GM12878 (cell line): Measurements from ENCODE around the gene KRTAP19-2. TPM values are rescaled to one million over a fixed set of nuclear protein-coding genes. Genes with fewer than 3 reads are reported as not detected.

Source experiments
- ATAC-seq: fragments of 200-7000 bp; cut with Tn5 transposase; 3 replicates; pipeline ENCODE4 v1.9.1; 2020; ENCODE audit warnings: mild to moderate bottlenecking, moderate library complexity
- BruUV-seq: library from RNA; stranded (reverse); fragments of 400-500 nt; replicated peaks from 2 replicates; lab custom pipeline; 2021; lab: Mats Ljungman, UMichigan
- CTCF ChIA-PET: fragments of 300-600 bp; sonication (Branson Sonifier 250); formaldehyde crosslinking; extraction: SDS; loops from one replicate; lab custom pipeline; 2021; ENCODE audit warnings: inconsistent platforms; lab: Yijun Ruan, JAX
- POLR2A ChIA-PET: fragments of 350-600 bp; formaldehyde crosslinking; extraction: SDS; loops from one replicate; lab custom pipeline; 2021; ENCODE audit warnings: inconsistent platforms; lab: Charles Lee
- RAD21 ChIA-PET: fragments of 300-600 bp; sonication (Branson Sonifier 250); formaldehyde crosslinking; loops from one replicate; lab custom pipeline; 2023; ENCODE audit warnings: antibody characterized with exemption; ENCODE audit not compliant: unreplicated experiment; lab: Charles Lee
- SMC1A ChIA-PET: fragments of 300-600 bp; sonication (Branson Sonifier 250); formaldehyde crosslinking; loops from one replicate; lab custom pipeline; 2023; ENCODE audit not compliant: unreplicated experiment, uncharacterized antibody; lab: Charles Lee
- DNase-seq: peaks from one replicate; pipeline ENCODE4 v3.0.0-alpha.2; 2011; ENCODE audit warnings: low read depth, low spot score
- FAIRE-seq: peaks from 3 replicates; lab custom pipeline; 2011; peaks lifted over from hg19 to GRCh38; lab: Jason Lieb, UNC
- H2AFZ ChIP-seq: 2 replicates; pipeline ENCODE4 v1.6.0; 2011; ENCODE audit warnings: low read depth, low read length, control low read depth; ENCODE audit not compliant: control insufficient read depth
- H3K27ac ChIP-seq: 2 replicates; pipeline ENCODE4 v1.5.1; 2011; ENCODE audit warnings: control low read depth; ENCODE audit not compliant: control insufficient read depth, insufficient read depth
- H3K27me3 ChIP-seq, 2 experiments: replicated peaks in 1 of 2; 2 replicates each; pipeline versions ENCODE4 v1.6.0 to v1.6.1; 2011; ENCODE audit warnings: low read length in 1 of 2; ENCODE audit not compliant: control insufficient read depth in 2 of 2, insufficient read depth in 2 of 2
- H3K36me3 ChIP-seq, 2 experiments: 2 replicates each; pipeline ENCODE4 v1.5.1; 2011; ENCODE audit warnings: low read length in 1 of 2; ENCODE audit not compliant: control insufficient read depth in 2 of 2, insufficient read depth in 2 of 2
- H3K4me1 ChIP-seq: 2 replicates; pipeline ENCODE4 v1.6.1; 2011; ENCODE audit warnings: mild to moderate bottlenecking, low read length, moderate library complexity, mixed read lengths; ENCODE audit not compliant: control insufficient read depth, insufficient read depth
- H3K4me2 ChIP-seq: 2 replicates; pipeline ENCODE4 v1.6.0; 2011; ENCODE audit warnings: control low read depth; ENCODE audit not compliant: control insufficient read depth, insufficient read depth
- H3K4me3 ChIP-seq: fragments of 200-600 bp; sonication (generic); 2 replicates; pipeline ENCODE4 v1.5.1; 2016
- H3K79me2 ChIP-seq: 2 replicates; pipeline ENCODE4 v1.6.0; 2011; ENCODE audit warnings: low read length; ENCODE audit not compliant: control insufficient read depth, insufficient read depth
- H3K9ac ChIP-seq: 2 replicates; pipeline ENCODE4 v1.8.0; 2011; ENCODE audit warnings: low read length, control low read depth, mixed read lengths; ENCODE audit not compliant: control insufficient read depth, insufficient read depth
- H3K9me3 ChIP-seq: replicated peaks from 3 replicates; pipeline ENCODE4 v1.5.1; 2011; ENCODE audit warnings: mild to moderate bottlenecking, low read length; ENCODE audit not compliant: control insufficient read depth, insufficient read depth
- H4K20me1 ChIP-seq: 2 replicates; pipeline ENCODE4 v1.6.0; 2011; ENCODE audit not compliant: control insufficient read depth, insufficient read depth
- ATF3 ChIP-seq: IDR thresholded peaks from 2 replicates; pipeline ENCODE4 v1.6.1; 2011; ENCODE audit warnings: low read depth, mild to moderate bottlenecking, low read length, moderate library complexity, borderline replicate concordance; ENCODE audit errors: extremely low read depth
- EGR1 ChIP-seq, 2 experiments: IDR thresholded peaks; 1 replicate in 1 of 2; 2 replicates in 1 of 2; pipeline ENCODE4 v1.6.1; 2011 to 2012; ENCODE audit warnings: low read depth in 2 of 2, low read length in 2 of 2, borderline replicate concordance in 1 of 2, mild to moderate bottlenecking in 1 of 2, moderate library complexity in 1 of 2
- ELK1 ChIP-seq: IDR thresholded peaks from 2 replicates; pipeline ENCODE4 v1.6.1; 2012; ENCODE audit warnings: low read depth, low read length, improper control_type of control experiment
- FOXM1 ChIP-seq: IDR thresholded peaks from 2 replicates; pipeline ENCODE4 v1.6.1; 2012; ENCODE audit warnings: low read depth, mild to moderate bottlenecking, inconsistent platforms, low read length, moderate library complexity
- HDAC6 ChIP-seq: fragments of 200-600 bp; sonication (generic); IDR thresholded peaks from one replicate; pipeline ENCODE4 v1.8.0; 2017; ENCODE audit warnings: antibody characterized with exemption; ENCODE audit not compliant: unreplicated experiment
- LARP7 ChIP-seq: fragments of 450-650 bp; IDR thresholded peaks from 2 replicates; pipeline ENCODE4 v1.6.1; 2017; ENCODE audit warnings: mild to moderate bottlenecking
- MEF2B ChIP-seq: fragments of 450-650 bp; IDR thresholded peaks from 2 replicates; pipeline ENCODE4 v1.6.1; 2018; ENCODE audit warnings: mild to moderate bottlenecking, moderate library complexity; ENCODE audit not compliant: partially characterized antibody, poor library complexity, severe bottlenecking
- NKRF ChIP-seq: fragments of 450-650 bp; conservative IDR thresholded peaks from 2 replicates; pipeline ENCODE4 v1.6.1; 2017; ENCODE audit warnings: mild to moderate bottlenecking, moderate library complexity
- NR2C2 ChIP-seq: IDR thresholded peaks from 2 replicates; pipeline ENCODE4 v1.6.1; 2011; ENCODE audit warnings: borderline replicate concordance, low read depth; ENCODE audit not compliant: control insufficient read depth, insufficient read length
- PML ChIP-seq: IDR thresholded peaks from 2 replicates; pipeline ENCODE4 v1.6.1; 2012; ENCODE audit warnings: low read length, inconsistent platforms
- RAD21 ChIP-seq: IDR thresholded peaks from 2 replicates; pipeline ENCODE4 v1.6.1; 2011; ENCODE audit warnings: mild to moderate bottlenecking, low read depth, low read length, moderate library complexity; ENCODE audit not compliant: insufficient read depth
- RFX5 ChIP-seq: IDR thresholded peaks from 2 replicates; pipeline ENCODE4 v1.6.1; 2011; ENCODE audit warnings: low read depth, low read length, improper control_type of control experiment
- SUZ12 ChIP-seq: fragments of 200-600 bp; sonication (generic); IDR thresholded peaks from one replicate; pipeline ENCODE4 v1.6.1; 2018; ENCODE audit warnings: antibody characterized with exemption, mild to moderate bottlenecking; ENCODE audit not compliant: unreplicated experiment
- TBL1XR1 ChIP-seq: IDR thresholded peaks from 2 replicates; pipeline ENCODE4 v1.6.1; 2012; ENCODE audit warnings: low read depth, low read length, improper control_type of control experiment
- ZNF274 ChIP-seq: IDR thresholded peaks from one replicate; pipeline ENCODE4 v1.8.0; 2011; ENCODE audit not compliant: insufficient read length, insufficient read depth
- ZNF384 ChIP-seq: IDR thresholded peaks from 2 replicates; pipeline ENCODE4 v1.6.1; 2012; ENCODE audit warnings: low read depth, mild to moderate bottlenecking, low read length, improper control_type of control experiment, borderline replicate concordance
- ZNF592 ChIP-seq: fragments of 450-650 bp; IDR thresholded peaks from 2 replicates; pipeline ENCODE4 v1.6.1; 2017; ENCODE audit warnings: mild to moderate bottlenecking, moderate library complexity
- ZZZ3 ChIP-seq: IDR thresholded peaks from 2 replicates; pipeline ENCODE4 v1.6.1; 2011; ENCODE audit warnings: low read depth; ENCODE audit not compliant: control insufficient read depth, insufficient read length
- WGBS: methylation state at CpG from one replicate; pipeline ENCODE4 v1.1.6; 2016; ENCODE audit warnings: low lambda C conversion rate; ENCODE audit not compliant: insufficient replicate concordance, insufficient coverage; ENCODE audit errors: missing lambda C conversion rate; 5-methylcytosine and 5-hydroxymethylcytosine counted together
- in situ Hi-C: fragments of 300-500 bp; cut with MboI; formaldehyde crosslinking; loops from 9 replicates; pipeline ENCODE4 v1.14.3; 2018; ENCODE audit warnings: mixed read lengths
- intact Hi-C: fragments of 100-400 bp; cut with micrococcal nuclease; formaldehyde crosslinking; loops from one replicate; pipeline ENCODE4 v1.14.2; 2022; ENCODE audit not compliant: unreplicated experiment
- polyA plus RNA-seq, 11 experiments: library from polyadenylated mRNA; depleted of rRNA in 4 of 11; unstranded in 6 of 11; stranded (reverse) in 5 of 11; fragments of >200 nt; fragmentation: Nextera tagmentation in 4 of 11; fragmentation: Illumina TruSeq in 1 of 11; extraction: Ambion mirVana in 4 of 11; extraction: Trizol in 1 of 11; gene quantifications; 1 replicate in 1 of 11; 2 replicates in 10 of 11; pipeline versions ENCODE4 v1.2.1 to v1.2.3, GENCODE V29; 2011 to 2016; ENCODE audit warnings: inconsistent platforms in 2 of 11, missing spikeins in 2 of 11, low read depth in 1 of 11
- total RNA-seq, 4 experiments: library from RNA; depleted of rRNA in 3 of 4; stranded (reverse); fragments of >200 nt in 3 of 4; fragmentation: Illumina TruSeq in 1 of 4; extraction: Trizol in 1 of 4; gene quantifications; 2 replicates each; pipeline versions ENCODE4 v1.2.1 to v1.2.3, GENCODE V29; 2013 to 2021

The KRTAP19-2 gene
- total and polyA plus RNA-seq, 10 of the 15 experiments (the other 5 are each of a cell fraction or from before 2014, with no cell fraction given) = not detected

GRCh38 chr21:30478004-30478403 is 9.2 kb downstream of the KRTAP19-2 start:
- FAIRE-seq = no peak
- BruUV-seq = no TSS peak
- in situ Hi-C loops = no loop called here
- Histone ChIP-seq H3K27ac (no peak overlapping the region), H3K79me2 (no peaks in the 10 kb centered on the region), H3K4me1 (no peaks in the 10 kb centered on the region), H4K20me1 (no peaks in the 10 kb centered on the region), H3K4me2 (no peak overlapping the region), H3K27me3 (no peaks in the 10 kb centered on the region), H3K36me3 (no peaks in the 10 kb centered on the region), H2AFZ (no peak overlapping the region), H3K9me3 (no peaks in the 10 kb centered on the region), H3K9ac (no peak overlapping the region), H3K4me3 (no peak overlapping the region)
- DNase-seq = no peak
- WGBS = 5% methylated on average over 3 of the region's 3 CpGs
- ATAC-seq = no peak
- ChIA-PET POLR2A (no interaction called here), RAD21 (no interaction called here), SMC1A (no interaction called here), CTCF (no interaction called here)
- intact Hi-C loops = no loop called here
- TF ChIP-seq NR2C2 (no peak), RFX5 (no peak), ATF3 (no peak), ZZZ3 (no peak), PML (no peak), ZNF592 (no peak), ELK1 (no peak), MEF2B (no peak), ZNF274 (no peak), RAD21 (no peak), FOXM1 (no peak), LARP7 (no peak), SUZ12 (no peak), HDAC6 (no peak), NKRF (no peak), ZNF384 (no peak), EGR1 (IDR thresholded peaks at IDR 0.05; ENCODE audit: borderline replicate concordance in 1 of 2, low read depth in 2 of 2, low read length in 2 of 2) (no peak), TBL1XR1 (no peak)
